PC-9 (cell line): ENCODE results near the gene ZSCAN1. TPM values are rescaled to one million over a fixed set of nuclear protein-coding genes. Genes with fewer than 3 reads are reported as not detected.

Experiments used
- BruUV-seq: library from RNA; stranded (reverse); fragments of 400-500 nt; replicated peaks from 2 replicates; lab custom pipeline; 2021; lab: Mats Ljungman, UMichigan
- CTCF ChIA-PET: fragments of 300-600 bp; sonication (Branson Sonifier 250); formaldehyde crosslinking; loops from one replicate; lab custom pipeline; 2022; ENCODE audit warnings: antibody characterized with exemption; lab: Charles Lee
- POLR2A ChIA-PET: fragments of 300-600 bp; sonication (Branson Sonifier 250); formaldehyde crosslinking; loops from one replicate; lab custom pipeline; 2022; ENCODE audit warnings: antibody characterized with exemption; ENCODE audit not compliant: unreplicated experiment; lab: Charles Lee
- DNase-seq, 2 experiments: peaks; one replicate each; pipeline versions ENCODE4 v3.0.0 to v3.0.0-alpha.2; 2015 to 2022; ENCODE audit warnings: mixed read lengths in 1 of 2
- H2AFZ ChIP-seq: fragments of 200-600 bp; sonication (generic); 2 replicates; pipeline ENCODE4 v1.8.1; 2017; ENCODE audit warnings: antibody characterized with exemption
- H3F3A ChIP-seq: fragments of 200-600 bp; sonication (generic); 2 replicates; pipeline ENCODE4 v1.8.1; 2017; ENCODE audit warnings: antibody characterized with exemption, mild to moderate bottlenecking, low read depth; ENCODE audit not compliant: insufficient read depth
- H3K27ac ChIP-seq: fragments of 200-600 bp; sonication (generic); 2 replicates; pipeline ENCODE4 v1.6.1; 2016; ENCODE audit warnings: mixed run types
- H3K27me3 ChIP-seq: fragments of 200-600 bp; sonication (generic); 2 replicates; pipeline ENCODE4 v1.6.1; 2016; ENCODE audit warnings: low read depth, mixed run types; ENCODE audit not compliant: insufficient read depth
- H3K36me3 ChIP-seq: fragments of 200-600 bp; sonication (generic); 2 replicates; pipeline ENCODE4 v1.6.1; 2016; ENCODE audit warnings: low read depth, mixed run types
- H3K4me1 ChIP-seq: fragments of 200-600 bp; sonication (generic); replicated peaks from 2 replicates; pipeline ENCODE4 v1.6.1; 2016; ENCODE audit warnings: mixed run types; ENCODE audit not compliant: insufficient read depth
- H3K4me2 ChIP-seq: fragments of 200-600 bp; sonication (generic); 2 replicates; pipeline ENCODE4 v1.6.1; 2017; ENCODE audit warnings: mixed run types
- H3K4me3 ChIP-seq: fragments of 200-600 bp; sonication (generic); 2 replicates; pipeline ENCODE4 v1.6.1; 2016; ENCODE audit warnings: mixed run types
- H3K79me2 ChIP-seq: fragments of 200-600 bp; sonication (generic); 2 replicates; pipeline ENCODE4 v1.6.1; 2017; ENCODE audit warnings: low read depth, mixed run types
- H3K9me2 ChIP-seq: fragments of 200-600 bp; sonication (generic); 2 replicates; pipeline ENCODE4 v1.8.1; 2017; ENCODE audit warnings: mild to moderate bottlenecking; ENCODE audit not compliant: insufficient read depth
- H3K9me3 ChIP-seq: fragments of 200-600 bp; sonication (generic); 2 replicates; pipeline ENCODE4 v1.8.1; 2016; ENCODE audit warnings: low read depth; ENCODE audit not compliant: insufficient read depth
- H4K20me1 ChIP-seq: fragments of 200-600 bp; sonication (generic); 2 replicates; pipeline ENCODE4 v1.8.1; 2017; ENCODE audit not compliant: insufficient read depth
- CTCF ChIP-seq: fragments of 200-600 bp; sonication (generic); conservative IDR thresholded peaks from 2 replicates; pipeline ENCODE4 v1.6.1; 2017; ENCODE audit warnings: mixed run types, antibody characterized with exemption, mild to moderate bottlenecking, moderate library complexity
- EZH2 ChIP-seq: fragments of 200-600 bp; sonication (generic); IDR thresholded peaks from 2 replicates; pipeline ENCODE4 v1.8.0; 2017; ENCODE audit warnings: antibody characterized with exemption, low read depth
- intact Hi-C: fragments of 100-400 bp; cut with micrococcal nuclease; formaldehyde crosslinking; loops from one replicate; pipeline ENCODE4 v1.10.0; 2022; ENCODE audit not compliant: unreplicated experiment
- total RNA-seq: library from RNA; stranded (reverse); gene quantifications from 2 replicates; pipeline ENCODE4 v1.2.3, GENCODE V29; 2021

Gene ZSCAN1
- total RNA-seq, 1 experiment from 2014 or later = not detected

GRCh38 chr19:58086825-58087710, 53.2 kb downstream of the ZSCAN1 start:
- no peak for TF ChIP-seq CTCF
- no peak for TF ChIP-seq EZH2
- no peak overlapping the region for H3K27ac ChIP-seq
- CTCF ChIA-PET = no interaction called here

GRCh38 chr19:58088521-58089052, 54.8 kb downstream of the ZSCAN1 start:
- Histone ChIP-seq H3K4me3 (no peak overlapping the region), H4K20me1 (no peaks in the 10 kb centered on the region), H2AFZ (no peak overlapping the region), H3K27me3 (no peaks in the 10 kb centered on the region), H3K4me1 (no peaks in the 10 kb centered on the region), H3K79me2 (no peaks in the 10 kb centered on the region), H3F3A (no peaks in the 10 kb centered on the region), H3K36me3 (peaks cover 12% of the 10 kb centered on the region), H3K4me2 (no peak overlapping the region), H3K9me2 (no peaks in the 10 kb centered on the region), H3K27ac (no peak overlapping the region), H3K9me3 (peaks cover 43% of the 10 kb centered on the region)
- DNase-seq = no peak
- BruUV-seq = no TSS peak
- POLR2A ChIA-PET = no interaction called here
- intact Hi-C loops = no loop called here
- CTCF ChIA-PET = no interaction called here
- TF ChIP-seq EZH2 (no peak), CTCF (no peak)

More at GRCh38 chr19:58086825-58087710, 53.2 kb downstream of the ZSCAN1 start:
- Histone ChIP-seq H3K4me1 (no peaks in the 10 kb centered on the region), H3K9me2 (no peaks in the 10 kb centered on the region), H3K4me3 (no peak overlapping the region), H4K20me1 (no peaks in the 10 kb centered on the region), H3K36me3 (peaks cover 10% of the 10 kb centered on the region), H3K4me2 (no peak overlapping the region), H3F3A (no peaks in the 10 kb centered on the region), H3K9me3 (peaks cover 44% of the 10 kb centered on the region), H3K79me2 (no peaks in the 10 kb centered on the region), H3K27me3 (no peaks in the 10 kb centered on the region), H2AFZ (no peak overlapping the region)
- BruUV-seq = no TSS peak
- intact Hi-C loops = no loop called here
- POLR2A ChIA-PET = no interaction called here
- DNase-seq = no peak

- no peak overlapping the region for H3K27ac ChIP-seq
- no peaks in the 10 kb centered on the region for H3K79me2 ChIP-seq
- ChIA-PET POLR2A (no interaction called here), CTCF (no interaction called here)
- no peaks in the 10 kb centered on the region for H3K9me2 ChIP-seq
- intact Hi-C loops = no loop called here
- H3K36me3 ChIP-seq = peaks cover 12% of the 10 kb centered on the region
- no peaks in the 10 kb centered on the region for H3K27me3 ChIP-seq
- no peaks in the 10 kb centered on the region for H3F3A ChIP-seq
- BruUV-seq = no TSS peak
- H3K4me3 ChIP-seq = no peak overlapping the region
- no peaks in the 10 kb centered on the region for H3K4me1 ChIP-seq
- H3K4me2 ChIP-seq = no peak overlapping the region
- H4K20me1 ChIP-seq = no peaks in the 10 kb centered on the region
- DNase-seq = no peak
- no peak overlapping the region for H2AFZ ChIP-seq
- TF ChIP-seq CTCF = no peak
- no peak for TF ChIP-seq EZH2
- H3K9me3 ChIP-seq = peaks cover 39% of the 10 kb centered on the region
These were observed 56.0 kb downstream of the ZSCAN1 start for GRCh38 chr19:58089846-58090245.
